ENCODE results near the gene ORAI2.
"Not testable (repeated sequence)": the region's sequence is repeated elsewhere in the genome, so short reads cannot be mapped to it uniquely, and the experiment has no call there.

- TF ChIP-seq CTCF (IDR thresholded peaks at IDR 0.05; ENCODE audit: poor library complexity, severe bottlenecking); REST (IDR thresholded peaks at IDR 0.05; ENCODE audit: borderline replicate concordance); EP300 (conservative IDR thresholded peaks at IDR 0.05; ENCODE audit: poor library complexity, severe bottlenecking); MXI1 (conservative IDR thresholded peaks at IDR 0.05; ENCODE audit: poor library complexity, severe bottlenecking); TAF1 (IDR thresholded peaks at IDR 0.05; ENCODE audit: low read depth); RAD21 (conservative IDR thresholded peaks at IDR 0.05); POLR2AphosphoS5 (IDR thresholded peaks at IDR 0.05): not testable (repeated sequence)
Measured at GRCh38 chr7:102481962-102482361, 48.6 kb downstream of the ORAI2 start.
